Loucy (cell line): ENCODE data around the gene PRPS1L1.

ENCODE experiments used
- CTCF ChIP-seq: fragments of 200-600 bp; sonication (generic); conservative IDR thresholded peaks from 2 replicates; pipeline ENCODE4 v1.5.1; 2014; ENCODE audit warnings: mild to moderate bottlenecking, antibody characterized with exemption, low read length
- EZH2phosphoT487 ChIP-seq: fragments of 200-600 bp; IDR thresholded peaks from 2 replicates; pipeline ENCODE4 v1.6.1; 2018; ENCODE audit warnings: antibody characterized with exemption, mild to moderate bottlenecking, moderate library complexity, borderline replicate concordance

GRCh38 chr7:18030758-18031157 is 3.1 kb upstream of the PRPS1L1 start:
- no peak for TF ChIP-seq EZH2phosphoT487
- no peak for TF ChIP-seq CTCF
